ENCODE measurements around the gene LIN37.

GRCh38 chr19:35759697-35760096 lies 11.3 kb downstream of the LIN37 start:
- TF ChIP-seq POLR2AphosphoS5 (IDR thresholded peaks at IDR 0.05; ENCODE audit: borderline replicate concordance, low read depth, low read length) (no peak), EZH2 (IDR thresholded peaks at IDR 0.05) (no peak)

All from SK-N-MC (cell line).